Breast epithelium (tissue), 4 donors: ENCODE results near the gene PGD. TPM values are rescaled to one million over a fixed set of nuclear protein-coding genes. Genes with fewer than 3 reads are reported as not detected.

Source experiments
- DNase-seq, 2 donors: peaks; one replicate each; pipeline ENCODE4 v3.0.0-alpha.2; 2019; ENCODE audit warnings: low spot score in 2 of 2
- H3K27ac ChIP-seq, 2 donors: fragments of 200-600 bp; sonication (generic) in 1 of 2; one replicate each; pipeline ENCODE4 v1.5.1; 2016 to 2019; ENCODE audit warnings: mild to moderate bottlenecking in 1 of 2
- H3K27me3 ChIP-seq, 2 donors: fragments of 200-600 bp; sonication (generic) in 1 of 2; one replicate each; pipeline versions ENCODE4 v1.5.1 to v1.6.0; 2017 to 2019; ENCODE audit warnings: control low read depth in 1 of 2, mild to moderate bottlenecking in 1 of 2
- H3K36me3 ChIP-seq: fragments of 200-600 bp; one replicate; pipeline ENCODE4 v1.5.1; 2019
- H3K4me1 ChIP-seq, 2 donors: fragments of 200-600 bp; sonication (generic); one replicate each; pipeline ENCODE4 v1.5.1; 2016 to 2019; ENCODE audit warnings: control low read depth in 1 of 2
- H3K4me3 ChIP-seq, 3 donors: fragments of 200-600 bp; sonication (generic); 1 replicate in 2 of 3; 2 replicates in 1 of 3; pipeline ENCODE4 v1.5.1; 2016 to 2019; ENCODE audit warnings: mild to moderate bottlenecking in 3 of 3, moderate library complexity in 2 of 3
- H3K9me3 ChIP-seq, 2 donors: fragments of 200-600 bp; sonication (generic) in 1 of 2; one replicate each; pipeline ENCODE4 v1.5.1; 2016 to 2019; ENCODE audit warnings: control low read depth in 1 of 2
- POLR2A ChIP-seq: fragments of 450-650 bp; IDR thresholded peaks from one replicate; pipeline ENCODE4 v1.6.1; 2016; ENCODE audit warnings: antibody characterized with exemption, mild to moderate bottlenecking, moderate library complexity
- POLR2AphosphoS5 ChIP-seq, 3 donors: sonication (generic); formaldehyde crosslinking; IDR thresholded peaks; one replicate each; pipeline ENCODE4 v1.6.1; 2017; ENCODE audit warnings: antibody characterized with exemption in 3 of 3
- intact Hi-C: fragments of 100-400 bp; cut with DNase I; formaldehyde crosslinking; loops from one replicate; pipeline ENCODE4 v1.15.1; 2023; ENCODE audit warnings: low total_unique reads
- total RNA-seq, 3 donors: library from RNA; depleted of rRNA; stranded (reverse); fragments of >200 nt; gene quantifications; one replicate each; pipeline ENCODE4 v1.1.0, GENCODE V29; 2016
- TF ChIP-seq, protein P1 (sequence below), 3 donors: fragments of 450-650 bp; IDR thresholded peaks; one replicate each; pipeline ENCODE4 v1.5.1; 2016 to 2017; ENCODE audit warnings: antibody characterized with exemption in 3 of 3, mild to moderate bottlenecking in 3 of 3, moderate library complexity in 3 of 3

Gene PGD
- total RNA-seq, 3 donors from 2014 or later = 85.6 to 211 (median 101) TPM

DNA sequence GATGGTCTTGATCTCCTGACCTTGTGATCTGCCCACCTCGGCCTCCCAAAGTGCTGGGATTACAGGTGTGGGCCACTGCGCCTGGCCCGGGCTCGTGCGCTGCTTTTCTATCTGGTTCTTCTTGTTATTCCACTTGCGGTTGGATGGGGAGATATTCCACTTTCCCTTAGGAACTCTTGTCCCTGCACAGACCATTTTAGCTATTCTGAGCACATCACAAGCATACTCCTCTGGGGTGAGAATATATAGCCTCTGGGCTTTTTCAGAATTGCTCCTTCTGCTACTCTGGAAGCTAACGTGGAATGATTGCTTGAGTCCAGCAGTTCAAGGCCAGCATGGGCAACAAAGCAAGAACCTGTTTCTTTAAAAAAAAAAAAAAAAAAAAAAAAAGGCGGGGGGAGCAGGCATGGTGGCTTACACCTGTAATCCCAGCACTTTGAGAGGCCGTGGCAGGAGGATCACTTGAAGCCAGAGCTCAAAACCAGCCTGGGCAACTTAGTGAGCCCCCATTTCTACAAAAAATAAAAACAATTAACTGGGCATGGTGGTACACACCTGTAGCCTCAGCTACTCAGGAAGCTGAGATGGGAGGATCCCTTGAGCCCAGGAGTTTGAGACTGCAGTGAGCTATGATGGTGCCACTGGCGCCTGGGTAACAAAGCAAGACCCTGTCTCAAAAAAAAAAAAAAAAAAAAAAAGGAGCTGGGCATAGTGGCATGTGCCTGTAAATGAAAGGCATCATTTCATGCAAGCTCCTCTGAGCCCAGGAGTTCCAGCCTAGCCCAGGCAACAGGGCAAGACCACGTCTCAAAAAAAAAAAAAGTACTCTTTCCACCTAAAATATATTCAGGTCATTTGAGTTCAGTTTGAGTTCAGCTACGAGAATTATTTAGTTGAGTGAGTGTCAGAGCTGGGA lies 11.8 kb upstream of the PGD start:
- intact Hi-C loops = loop anchor here (10.0 kb wide), 1 partner anchor 1738 kb away; no protein-coding TSS in a partner anchor
- Histone ChIP-seq H3K27me3 (no peaks in the 10 kb centered on the region), H3K9me3 (no peaks in the 10 kb centered on the region), H3K36me3 (no peaks in the 10 kb centered on the region), H3K27ac (peak overlapping the region; percentile 26 to 72), H3K4me1 (no peaks in the 10 kb centered on the region), H3K4me3 (peak overlapping the region in 1 of 3 donors; percentile 32)
- TF ChIP-seq POLR2A (no peak), POLR2AphosphoS5 (IDR thresholded peaks at IDR 0.05) (no peak)
- TF ChIP-seq, protein P1, sequence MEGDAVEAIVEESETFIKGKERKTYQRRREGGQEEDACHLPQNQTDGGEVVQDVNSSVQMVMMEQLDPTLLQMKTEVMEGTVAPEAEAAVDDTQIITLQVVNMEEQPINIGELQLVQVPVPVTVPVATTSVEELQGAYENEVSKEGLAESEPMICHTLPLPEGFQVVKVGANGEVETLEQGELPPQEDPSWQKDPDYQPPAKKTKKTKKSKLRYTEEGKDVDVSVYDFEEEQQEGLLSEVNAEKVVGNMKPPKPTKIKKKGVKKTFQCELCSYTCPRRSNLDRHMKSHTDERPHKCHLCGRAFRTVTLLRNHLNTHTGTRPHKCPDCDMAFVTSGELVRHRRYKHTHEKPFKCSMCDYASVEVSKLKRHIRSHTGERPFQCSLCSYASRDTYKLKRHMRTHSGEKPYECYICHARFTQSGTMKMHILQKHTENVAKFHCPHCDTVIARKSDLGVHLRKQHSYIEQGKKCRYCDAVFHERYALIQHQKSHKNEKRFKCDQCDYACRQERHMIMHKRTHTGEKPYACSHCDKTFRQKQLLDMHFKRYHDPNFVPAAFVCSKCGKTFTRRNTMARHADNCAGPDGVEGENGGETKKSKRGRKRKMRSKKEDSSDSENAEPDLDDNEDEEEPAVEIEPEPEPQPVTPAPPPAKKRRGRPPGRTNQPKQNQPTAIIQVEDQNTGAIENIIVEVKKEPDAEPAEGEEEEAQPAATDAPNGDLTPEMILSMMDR (IDR thresholded peaks at IDR 0.05) = no peak
- DNase-seq = no peak

DNA sequence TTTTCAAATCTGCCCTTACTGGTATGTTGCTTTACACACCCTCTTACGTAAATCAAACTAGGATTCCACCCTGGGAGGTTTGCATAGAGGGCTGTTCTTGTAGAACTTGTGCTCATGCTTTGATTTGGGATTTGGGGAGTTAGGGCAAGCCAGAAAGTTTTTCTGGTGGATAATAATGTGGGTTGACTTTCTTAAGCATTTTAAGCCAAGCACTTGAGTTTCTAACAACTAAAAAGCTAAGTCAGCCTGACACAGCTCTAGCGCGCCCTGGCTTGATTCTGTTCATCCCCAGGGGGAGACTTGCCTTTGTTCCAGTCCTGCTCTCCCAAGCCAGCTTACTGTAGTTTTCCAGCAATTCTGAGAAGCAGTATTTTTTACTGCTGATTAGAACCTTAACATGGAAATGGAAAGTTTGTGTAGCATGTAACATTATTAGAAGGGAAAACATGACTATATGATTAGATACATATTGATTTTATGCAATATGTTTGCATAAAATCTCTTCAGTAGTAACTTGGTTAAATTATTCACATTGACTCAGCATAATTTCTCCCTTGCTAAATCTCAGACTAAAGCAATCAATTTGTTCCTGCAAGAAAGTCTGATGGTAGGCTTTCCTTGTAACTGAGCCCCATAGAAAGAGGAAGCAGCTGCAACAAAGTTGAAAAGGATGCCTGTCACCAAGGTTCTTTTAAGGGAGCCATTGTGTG lies 11.0 kb upstream of the PGD start:
- Histone ChIP-seq H3K4me3 (peak overlapping the region in 1 of 3 donors; percentile 32), H3K36me3 (no peaks in the 10 kb centered on the region), H3K9me3 (no peaks in the 10 kb centered on the region), H3K4me1 (no peaks in the 10 kb centered on the region), H3K27ac (peak overlapping the region; percentile 26 to 72), H3K27me3 (no peaks in the 10 kb centered on the region)
- TF ChIP-seq POLR2A (no peak), POLR2AphosphoS5 (IDR thresholded peaks at IDR 0.05) (no peak)
- TF ChIP-seq, protein P1 (IDR thresholded peaks at IDR 0.05) = no peak
- intact Hi-C loops = loop anchor here (10.0 kb wide), 1 partner anchor 1737 kb away; no protein-coding TSS in a partner anchor
- DNase-seq = no peak

DNA sequence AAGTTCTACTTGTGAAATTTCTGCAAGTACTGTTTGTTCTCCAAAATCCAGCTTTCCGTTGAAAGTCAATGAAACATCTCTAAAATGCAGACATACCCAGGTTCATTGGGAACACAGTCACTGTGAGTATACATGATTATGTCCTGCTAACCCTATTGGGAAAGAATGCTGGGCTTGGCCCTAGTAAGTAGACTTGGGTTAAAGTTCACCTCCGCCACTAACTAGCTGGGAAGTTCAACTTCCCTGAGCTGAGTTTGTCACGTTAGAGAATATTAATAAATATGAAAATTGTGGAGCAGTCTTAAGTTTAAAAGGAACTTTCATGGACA lies 10.5 kb upstream of the PGD start:
- H3K27ac ChIP-seq = peak overlapping the region in 1 of 2 donors; percentile 8

DNA sequence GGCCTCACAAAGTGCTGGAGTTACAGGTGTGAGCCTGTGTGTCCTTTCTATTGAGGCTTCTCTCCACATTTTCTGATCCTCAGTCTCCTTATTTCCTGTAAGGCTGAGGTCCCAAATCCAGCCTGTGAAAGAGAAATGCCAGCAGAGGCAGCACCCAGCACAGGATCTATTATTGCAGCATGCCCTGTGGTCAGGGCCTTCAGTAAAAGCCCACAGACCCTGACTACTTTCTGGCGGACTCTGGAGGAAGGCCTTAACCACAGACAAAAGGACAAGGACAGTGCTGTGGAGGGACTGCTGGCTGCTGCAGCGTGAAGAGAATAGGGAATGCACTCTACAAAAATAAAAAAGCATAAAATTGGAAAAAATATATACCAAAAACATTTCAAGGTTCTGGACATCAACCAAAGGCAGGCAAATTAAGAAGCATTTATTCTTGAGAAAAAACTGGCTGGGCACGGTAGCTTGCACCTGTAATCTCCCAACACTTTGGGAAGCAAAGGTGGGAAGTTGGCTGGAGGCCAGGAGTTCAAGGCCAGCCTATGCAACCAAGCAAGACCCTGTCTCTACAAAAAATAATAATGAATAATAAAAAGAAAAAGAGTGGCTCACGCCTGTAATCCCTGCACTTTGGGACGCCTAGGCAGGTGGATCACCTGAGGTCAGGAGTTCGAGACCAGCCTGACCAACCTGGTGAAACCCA lies 9.4 kb upstream of the PGD start:
- TF ChIP-seq POLR2AphosphoS5 (IDR thresholded peaks at IDR 0.05) (no peak), POLR2A (no peak)
- TF ChIP-seq, protein P1 (IDR thresholded peaks at IDR 0.05) = no peak
- Histone ChIP-seq H3K4me1 (no peaks in the 10 kb centered on the region), H3K27me3 (no peaks in the 10 kb centered on the region), H3K4me3 (no peak overlapping the region), H3K9me3 (peaks cover 0 to 6% of the 10 kb centered on the region in 2 donors), H3K27ac (no peak overlapping the region), H3K36me3 (no peaks in the 10 kb centered on the region)
- DNase-seq = no peak
- intact Hi-C loops = loop anchor here (10.0 kb wide), 1 partner anchor 1735 kb away; no protein-coding TSS in a partner anchor

More for the DNA sequence above, 10.5 kb upstream of the PGD start:
- DNase-seq = no peak
- TF ChIP-seq POLR2A = no peak
- TF ChIP-seq, protein P1 (IDR thresholded peaks at IDR 0.05) = no peak
- no peak for TF ChIP-seq POLR2AphosphoS5 (IDR thresholded peaks at IDR 0.05)
- H3K9me3 ChIP-seq = no peaks in the 10 kb centered on the region
- intact Hi-C loops = loop anchor here (10.0 kb wide), 1 partner anchor 1736 kb away; no protein-coding TSS in a partner anchor
- H3K27me3 ChIP-seq = no peaks in the 10 kb centered on the region
- no peaks in the 10 kb centered on the region for H3K36me3 ChIP-seq
- H3K4me1 ChIP-seq = no peaks in the 10 kb centered on the region
- H3K4me3 ChIP-seq = no peak overlapping the region
